ENCODE data around the gene STARD8.

DNA sequence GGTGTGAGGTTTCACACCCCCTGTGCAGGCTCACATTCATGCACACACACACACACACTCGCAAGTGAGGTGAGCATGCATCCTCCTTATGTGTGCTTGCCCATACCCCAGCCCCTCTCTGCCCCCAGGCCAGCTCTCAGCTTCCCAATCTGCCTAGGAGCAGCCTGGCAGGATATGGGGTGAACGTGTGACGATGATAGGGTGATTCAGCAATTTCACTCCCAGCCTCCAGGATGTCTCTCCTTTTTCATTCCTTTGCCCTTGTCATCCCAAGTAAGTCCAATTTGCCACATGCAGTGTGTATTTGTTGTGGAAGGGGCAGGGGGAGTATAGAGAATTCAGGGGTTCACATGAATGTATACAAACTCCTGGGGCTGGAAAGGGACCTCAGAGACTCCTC, 7.2 kb downstream of the STARD8 start:
- TF ChIP-seq, protein P1, sequence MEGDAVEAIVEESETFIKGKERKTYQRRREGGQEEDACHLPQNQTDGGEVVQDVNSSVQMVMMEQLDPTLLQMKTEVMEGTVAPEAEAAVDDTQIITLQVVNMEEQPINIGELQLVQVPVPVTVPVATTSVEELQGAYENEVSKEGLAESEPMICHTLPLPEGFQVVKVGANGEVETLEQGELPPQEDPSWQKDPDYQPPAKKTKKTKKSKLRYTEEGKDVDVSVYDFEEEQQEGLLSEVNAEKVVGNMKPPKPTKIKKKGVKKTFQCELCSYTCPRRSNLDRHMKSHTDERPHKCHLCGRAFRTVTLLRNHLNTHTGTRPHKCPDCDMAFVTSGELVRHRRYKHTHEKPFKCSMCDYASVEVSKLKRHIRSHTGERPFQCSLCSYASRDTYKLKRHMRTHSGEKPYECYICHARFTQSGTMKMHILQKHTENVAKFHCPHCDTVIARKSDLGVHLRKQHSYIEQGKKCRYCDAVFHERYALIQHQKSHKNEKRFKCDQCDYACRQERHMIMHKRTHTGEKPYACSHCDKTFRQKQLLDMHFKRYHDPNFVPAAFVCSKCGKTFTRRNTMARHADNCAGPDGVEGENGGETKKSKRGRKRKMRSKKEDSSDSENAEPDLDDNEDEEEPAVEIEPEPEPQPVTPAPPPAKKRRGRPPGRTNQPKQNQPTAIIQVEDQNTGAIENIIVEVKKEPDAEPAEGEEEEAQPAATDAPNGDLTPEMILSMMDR (IDR thresholded peaks at IDR 0.05) = no peak
- TF ChIP-seq POLR2A (IDR thresholded peaks at IDR 0.05) (no peak), EP300 (IDR thresholded peaks at IDR 0.05) (no peak)
